HL-60 (cell line): ENCODE results near the gene SLC12A3.
"Not testable (repeated sequence)": the region's sequence is repeated elsewhere in the genome, so short reads cannot be mapped to it uniquely, and the experiment has no call there.

Source experiments
- POLR2AphosphoS5 ChIP-seq: IDR thresholded peaks from 2 replicates; pipeline ENCODE4 v1.6.1; 2012; ENCODE audit warnings: low read depth
- TF ChIP-seq, protein P1 (sequence below): IDR thresholded peaks from one replicate; pipeline ENCODE4 v1.5.1; 2011; ENCODE audit warnings: low read length, control low read depth, inconsistent platforms; ENCODE audit not compliant: insufficient read depth

DNA sequence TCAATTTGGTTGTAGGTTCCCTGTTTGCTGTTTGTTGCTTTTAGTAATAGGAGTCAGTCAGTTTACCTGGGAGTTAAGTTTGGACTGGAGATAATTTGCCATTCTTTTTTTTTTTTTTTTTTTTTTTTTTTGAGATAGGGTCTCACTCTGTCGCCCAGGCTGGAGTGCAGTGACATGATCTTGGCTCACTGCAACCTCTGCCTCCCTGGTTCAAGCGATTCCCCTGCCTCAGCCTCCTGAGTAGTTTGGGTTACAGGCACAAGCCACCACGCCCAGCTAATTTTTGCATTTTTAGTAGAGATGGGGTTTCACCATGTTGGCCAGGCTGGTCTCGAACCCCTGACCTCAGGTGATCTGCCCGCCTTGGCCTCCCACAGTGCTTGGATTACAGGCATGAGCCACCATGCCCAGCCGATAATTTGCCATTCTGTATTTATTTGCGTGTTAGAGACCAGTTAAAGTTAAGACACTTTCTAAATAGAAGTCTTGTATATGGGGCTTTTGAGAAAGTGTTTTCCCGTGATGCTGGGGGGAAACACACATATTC lies 69.7 kb downstream of the SLC12A3 start:
- TF ChIP-seq, protein P1, sequence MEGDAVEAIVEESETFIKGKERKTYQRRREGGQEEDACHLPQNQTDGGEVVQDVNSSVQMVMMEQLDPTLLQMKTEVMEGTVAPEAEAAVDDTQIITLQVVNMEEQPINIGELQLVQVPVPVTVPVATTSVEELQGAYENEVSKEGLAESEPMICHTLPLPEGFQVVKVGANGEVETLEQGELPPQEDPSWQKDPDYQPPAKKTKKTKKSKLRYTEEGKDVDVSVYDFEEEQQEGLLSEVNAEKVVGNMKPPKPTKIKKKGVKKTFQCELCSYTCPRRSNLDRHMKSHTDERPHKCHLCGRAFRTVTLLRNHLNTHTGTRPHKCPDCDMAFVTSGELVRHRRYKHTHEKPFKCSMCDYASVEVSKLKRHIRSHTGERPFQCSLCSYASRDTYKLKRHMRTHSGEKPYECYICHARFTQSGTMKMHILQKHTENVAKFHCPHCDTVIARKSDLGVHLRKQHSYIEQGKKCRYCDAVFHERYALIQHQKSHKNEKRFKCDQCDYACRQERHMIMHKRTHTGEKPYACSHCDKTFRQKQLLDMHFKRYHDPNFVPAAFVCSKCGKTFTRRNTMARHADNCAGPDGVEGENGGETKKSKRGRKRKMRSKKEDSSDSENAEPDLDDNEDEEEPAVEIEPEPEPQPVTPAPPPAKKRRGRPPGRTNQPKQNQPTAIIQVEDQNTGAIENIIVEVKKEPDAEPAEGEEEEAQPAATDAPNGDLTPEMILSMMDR, result not testable (repeated sequence)
- not testable (repeated sequence) for TF ChIP-seq POLR2AphosphoS5
